Kidney epithelial cell (primary cell): ENCODE data around the gene BRD3. TPM values are rescaled to one million over a fixed set of nuclear protein-coding genes. Genes with fewer than 3 reads are reported as not detected.

ENCODE experiments used
- DNase-seq: peaks from one replicate; pipeline ENCODE4 v3.0.0-alpha.2; 2010; ENCODE audit warnings: low read depth
- H3K27me3 ChIP-seq: 2 replicates; pipeline ENCODE4 v1.6.0; 2011; ENCODE audit warnings: low read length; ENCODE audit not compliant: control insufficient read depth, insufficient read depth
- H3K36me3 ChIP-seq: 2 replicates; pipeline ENCODE4 v1.5.1; 2011; ENCODE audit warnings: low read length; ENCODE audit not compliant: control insufficient read depth, insufficient read depth
- H3K4me3 ChIP-seq: 2 replicates; pipeline ENCODE4 v1.5.1; 2011; ENCODE audit warnings: low read depth, mild to moderate bottlenecking, control low read depth, low read length
- total RNA-seq: library from RNA; depleted of rRNA; stranded (reverse); fragments of >200 nt; gene quantifications from 2 replicates; pipeline ENCODE4 v1.2.3, GENCODE V29; 2015
- TF ChIP-seq, protein P1 (sequence below): IDR thresholded peaks from 2 replicates; pipeline ENCODE4 v1.5.1; 2011; ENCODE audit warnings: mild to moderate bottlenecking, moderate library complexity, low read length, control low read depth, inconsistent platforms; ENCODE audit not compliant: insufficient read depth, poor library complexity, severe bottlenecking

The BRD3 gene
- total RNA-seq, 1 donor from 2014 or later, result 23.3 TPM

DNA sequence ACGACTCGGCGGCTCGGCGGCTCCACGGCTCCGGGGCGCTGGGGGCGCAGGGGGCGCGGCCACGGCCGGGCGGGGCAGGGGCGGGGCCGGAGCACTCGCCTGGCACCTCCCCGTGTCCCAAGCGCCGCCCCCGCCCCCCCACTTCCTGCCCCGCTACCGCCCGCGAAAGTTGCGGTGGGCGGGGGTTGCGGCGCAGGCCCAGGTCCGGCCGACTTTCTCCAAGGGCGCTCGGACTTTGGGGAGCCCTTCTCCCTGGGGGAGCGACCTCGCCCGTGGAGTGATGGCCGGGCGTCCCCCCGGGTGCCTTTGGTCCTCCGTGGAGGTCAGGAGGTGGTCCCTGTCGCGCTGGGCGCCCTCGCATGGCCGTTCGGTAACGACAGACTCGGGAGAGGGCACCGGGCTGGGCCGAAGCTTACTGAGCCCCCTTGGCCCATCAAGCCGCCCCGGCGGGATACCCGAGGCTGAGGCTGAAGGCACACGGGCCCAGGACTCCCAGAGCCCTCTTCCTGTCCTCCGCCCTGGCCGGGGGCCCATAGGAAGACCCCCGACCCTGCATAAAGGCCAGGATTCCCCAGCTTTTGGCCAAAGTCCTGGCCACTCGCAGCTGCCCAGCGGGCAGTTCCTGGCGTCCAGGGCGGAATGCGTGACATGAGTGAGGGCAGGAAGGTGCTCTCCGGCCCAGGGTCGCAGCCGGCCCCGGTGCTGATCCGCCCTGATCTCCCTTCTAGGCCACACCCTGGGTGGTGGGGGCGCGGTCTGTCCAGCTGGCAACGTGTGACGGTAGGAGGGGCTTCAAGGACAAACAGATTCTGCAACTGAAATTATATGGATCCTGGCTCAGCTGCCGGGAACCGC, 74.8 kb downstream of the BRD3 start:
- Histone ChIP-seq H3K27me3 (no peaks in the 10 kb centered on the region), H3K36me3 (no peaks in the 10 kb centered on the region), H3K4me3 (peak overlapping the region; percentile 78)
- DNase-seq, result peak; percentile 47
- TF ChIP-seq, protein P1, sequence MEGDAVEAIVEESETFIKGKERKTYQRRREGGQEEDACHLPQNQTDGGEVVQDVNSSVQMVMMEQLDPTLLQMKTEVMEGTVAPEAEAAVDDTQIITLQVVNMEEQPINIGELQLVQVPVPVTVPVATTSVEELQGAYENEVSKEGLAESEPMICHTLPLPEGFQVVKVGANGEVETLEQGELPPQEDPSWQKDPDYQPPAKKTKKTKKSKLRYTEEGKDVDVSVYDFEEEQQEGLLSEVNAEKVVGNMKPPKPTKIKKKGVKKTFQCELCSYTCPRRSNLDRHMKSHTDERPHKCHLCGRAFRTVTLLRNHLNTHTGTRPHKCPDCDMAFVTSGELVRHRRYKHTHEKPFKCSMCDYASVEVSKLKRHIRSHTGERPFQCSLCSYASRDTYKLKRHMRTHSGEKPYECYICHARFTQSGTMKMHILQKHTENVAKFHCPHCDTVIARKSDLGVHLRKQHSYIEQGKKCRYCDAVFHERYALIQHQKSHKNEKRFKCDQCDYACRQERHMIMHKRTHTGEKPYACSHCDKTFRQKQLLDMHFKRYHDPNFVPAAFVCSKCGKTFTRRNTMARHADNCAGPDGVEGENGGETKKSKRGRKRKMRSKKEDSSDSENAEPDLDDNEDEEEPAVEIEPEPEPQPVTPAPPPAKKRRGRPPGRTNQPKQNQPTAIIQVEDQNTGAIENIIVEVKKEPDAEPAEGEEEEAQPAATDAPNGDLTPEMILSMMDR, result peak; percentile 52

DNA sequence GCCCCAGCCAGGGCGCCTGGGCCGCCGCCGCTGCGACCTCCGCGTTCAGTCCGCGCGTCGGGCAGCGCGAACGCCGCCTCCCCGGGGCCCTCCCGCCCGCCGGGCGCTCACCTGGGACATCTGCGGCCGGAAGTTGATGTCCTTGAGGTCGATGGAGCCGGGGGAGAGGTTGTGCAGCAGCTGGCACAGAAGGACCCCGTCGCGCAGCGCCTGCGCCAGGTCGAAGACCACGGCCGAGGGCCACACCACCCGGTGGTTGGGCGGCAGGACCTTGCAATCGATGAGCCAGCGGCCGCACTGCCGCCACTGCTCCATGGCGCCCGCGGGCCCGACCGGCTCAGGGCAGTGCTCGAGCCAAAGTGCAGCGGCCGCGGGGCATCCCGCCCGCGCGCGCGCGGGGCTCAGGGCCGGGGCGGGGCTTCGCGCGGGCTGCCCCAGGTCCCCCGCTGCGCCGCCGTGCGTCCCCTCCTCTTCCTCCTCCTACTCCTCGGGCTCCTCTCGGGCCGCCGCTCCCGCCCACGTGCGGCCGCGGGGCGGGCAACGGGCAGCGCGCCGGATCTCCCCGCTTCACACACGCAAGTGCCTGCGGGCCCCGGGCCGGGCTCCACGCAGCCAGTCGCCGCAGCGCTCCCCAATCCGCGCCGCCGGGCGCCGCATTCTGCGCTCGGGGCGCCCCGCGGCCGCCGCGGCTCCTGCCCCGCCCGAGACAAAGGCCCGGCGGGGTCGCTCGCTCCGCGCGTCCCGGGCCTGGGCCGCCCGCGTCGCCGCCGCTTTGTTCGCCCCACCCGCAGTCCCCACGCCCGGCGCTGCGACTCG, 75.7 kb downstream of the BRD3 start, which contains the start of gene VAV2:
Gene VAV2 (minus strand): TSS at position 361 of the 816 bp plus-strand sequence. CDS start 46 bp downstream, at position 315.
- DNase-seq, result no peak
- H3K4me3 ChIP-seq, result peak within 1 kb of the TSS; percentile 78
- H3K27me3 ChIP-seq, result no peaks in the 10 kb centered on the region
- no peaks in the 10 kb centered on the region for H3K36me3 ChIP-seq
- TF ChIP-seq, protein P1, result no peak

DNA sequence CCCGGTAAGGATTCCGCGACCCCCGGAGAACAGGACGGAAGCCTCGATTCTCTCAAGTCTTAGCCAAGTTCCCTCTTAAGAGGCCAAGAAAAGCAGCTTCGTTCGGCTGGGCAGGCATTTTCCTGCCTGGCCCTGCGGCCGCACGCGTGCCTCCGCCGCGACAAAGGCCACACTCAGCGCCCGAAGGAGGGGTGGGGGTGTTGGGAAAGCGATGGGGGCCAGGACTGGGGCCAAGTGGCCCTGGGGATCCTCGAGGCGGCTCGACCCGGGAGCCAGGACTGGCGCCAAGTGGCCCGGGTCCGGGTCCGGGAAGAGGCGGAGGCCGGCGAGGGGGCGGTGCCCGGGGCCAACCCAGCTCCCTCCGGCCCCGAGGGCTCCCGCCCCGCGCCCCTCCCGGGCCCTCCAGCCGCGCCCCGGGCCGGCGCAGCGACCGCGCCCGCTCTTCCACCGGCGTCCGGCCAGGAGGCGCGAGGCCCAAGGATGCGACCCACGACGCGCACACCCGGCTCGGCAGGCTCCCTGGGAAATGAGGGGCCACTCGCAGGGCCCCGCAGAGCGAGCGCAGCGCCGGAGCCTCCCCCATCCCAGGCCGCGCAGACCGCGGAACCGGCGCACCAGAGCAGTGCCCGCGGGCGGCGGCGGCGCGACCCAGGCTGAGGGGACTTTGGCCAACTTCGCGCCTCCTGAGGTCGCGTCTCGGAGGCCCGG, 76.5 kb downstream of the BRD3 start:
- no peaks in the 10 kb centered on the region for H3K36me3 ChIP-seq
- no peaks in the 10 kb centered on the region for H3K27me3 ChIP-seq
- H3K4me3 ChIP-seq, result peak overlapping the region; percentile 78
- TF ChIP-seq, protein P1, result no peak
- no peak for DNase-seq

DNA sequence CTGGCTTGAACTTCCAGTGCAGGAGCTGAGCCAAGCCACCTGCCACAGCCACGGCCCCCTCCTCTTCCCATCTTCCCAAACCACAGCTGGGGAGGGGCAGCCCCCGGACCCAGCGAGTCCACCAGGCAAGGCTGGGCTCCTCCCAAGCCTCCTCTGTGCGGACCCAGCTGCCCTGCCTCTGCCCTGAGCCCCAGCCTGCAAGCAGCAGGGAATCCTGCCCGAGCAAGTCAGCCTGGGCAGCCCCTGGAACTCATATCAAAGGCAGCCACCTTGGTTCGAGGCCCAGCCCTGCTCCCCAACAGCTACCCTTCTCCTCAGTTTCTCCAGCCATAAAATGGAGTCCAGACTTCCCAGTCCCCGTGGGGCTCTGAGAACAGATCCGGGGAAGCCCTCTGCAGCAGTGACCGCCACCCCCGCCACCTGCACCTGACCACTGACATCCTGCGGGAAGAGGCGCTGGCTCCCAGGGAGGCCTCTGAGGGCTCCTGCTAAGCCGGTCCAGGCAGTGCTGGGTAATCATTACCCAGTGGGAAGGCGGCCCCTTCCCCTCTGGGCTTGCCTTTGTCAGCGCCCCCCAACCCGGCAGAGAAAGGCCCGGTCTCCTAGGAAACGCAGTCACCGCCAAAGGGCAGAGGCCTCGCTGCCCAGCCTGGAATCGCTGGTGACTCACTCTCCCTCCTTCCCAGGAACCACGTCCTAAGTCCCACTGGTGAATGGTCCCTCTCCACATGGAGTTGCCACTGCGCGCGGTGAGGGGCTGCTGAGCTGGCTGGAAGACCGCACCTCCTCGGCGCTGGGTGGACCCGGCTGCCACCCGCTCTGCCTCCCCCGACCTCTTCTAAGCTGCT, 77.2 kb downstream of the BRD3 start:
- H3K27me3 ChIP-seq, result no peaks in the 10 kb centered on the region
- H3K4me3 ChIP-seq, result peak overlapping the region; percentile 78
- peak; percentile 87 for DNase-seq
- no peaks in the 10 kb centered on the region for H3K36me3 ChIP-seq
- TF ChIP-seq, protein P1, result no peak
